ENCODE data around the gene MARF1. TPM values are rescaled to one million over a fixed set of nuclear protein-coding genes. Genes with fewer than 3 reads are reported as not detected.
A peak's percentile ranks its signal among the peaks of the same experiment; 100 is the strongest.

MARF1 gene
- total and polyA plus RNA-seq, 9 of the 15 experiments (the other 6 are each of a cell fraction or from before 2014, with no cell fraction given), result 4.7 to 33.2 (median 11.7) TPM

DNA sequence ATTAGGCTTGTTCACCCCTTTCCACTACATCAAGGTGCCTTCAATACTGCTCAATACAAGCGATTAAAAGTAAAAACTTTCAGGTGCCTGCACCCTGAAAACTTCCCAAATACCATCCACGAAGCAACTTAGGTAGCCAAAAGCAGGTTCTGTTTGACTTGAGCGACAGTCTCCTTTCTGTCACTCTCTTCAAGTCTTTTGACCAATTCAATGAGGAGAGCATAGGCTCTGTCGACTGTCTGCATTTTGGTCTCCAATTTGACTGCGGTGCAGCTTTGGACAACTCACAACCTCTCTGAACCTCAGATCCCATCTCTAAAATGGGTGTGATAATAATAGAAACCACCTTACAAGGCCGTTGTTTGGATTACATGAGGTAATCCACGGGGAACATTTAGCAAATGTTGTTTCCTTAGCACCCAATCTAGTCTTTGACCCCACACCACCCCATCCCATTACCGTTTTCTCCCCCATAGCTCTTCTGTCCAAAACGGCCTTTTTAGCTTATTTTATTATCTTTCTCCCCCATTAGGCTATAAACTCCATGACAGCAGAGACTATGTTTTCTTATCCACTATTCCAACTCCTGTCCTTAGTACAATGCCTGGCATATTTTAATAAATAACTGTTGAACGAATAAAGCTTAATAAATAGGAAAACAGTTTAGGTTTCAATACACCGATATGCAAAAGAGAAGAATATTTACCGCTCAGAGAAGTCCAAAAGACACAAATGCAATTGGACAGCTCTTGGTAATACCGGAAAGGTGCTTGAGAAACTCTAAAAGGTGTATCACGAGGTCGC is 999 bp downstream of the MARF1 start (continued):
- TF ChIP-seq SMARCB1 (IDR thresholded peaks at IDR 0.05; ENCODE audit: insufficient read length, low read depth) (no peak), STAT5B (CRISPR knock-in tag; IDR thresholded peaks at IDR 0.05) (no peak), ATF2 (CRISPR knock-in tag; IDR thresholded peaks at IDR 0.05) (no peak), NR1H2 (CRISPR knock-in tag; IDR thresholded peaks at IDR 0.05) (no peak), ZNF165 (CRISPR knock-in tag; IDR thresholded peaks at IDR 0.05; ENCODE audit: borderline replicate concordance) (no peak), BRD4 (IDR thresholded peaks at IDR 0.05) (peak; percentile 40), SRSF3 (IDR thresholded peaks at IDR 0.05; ENCODE audit: insufficient read depth, low read length) (no peak)
- TF ChIP-seq, protein P1, sequence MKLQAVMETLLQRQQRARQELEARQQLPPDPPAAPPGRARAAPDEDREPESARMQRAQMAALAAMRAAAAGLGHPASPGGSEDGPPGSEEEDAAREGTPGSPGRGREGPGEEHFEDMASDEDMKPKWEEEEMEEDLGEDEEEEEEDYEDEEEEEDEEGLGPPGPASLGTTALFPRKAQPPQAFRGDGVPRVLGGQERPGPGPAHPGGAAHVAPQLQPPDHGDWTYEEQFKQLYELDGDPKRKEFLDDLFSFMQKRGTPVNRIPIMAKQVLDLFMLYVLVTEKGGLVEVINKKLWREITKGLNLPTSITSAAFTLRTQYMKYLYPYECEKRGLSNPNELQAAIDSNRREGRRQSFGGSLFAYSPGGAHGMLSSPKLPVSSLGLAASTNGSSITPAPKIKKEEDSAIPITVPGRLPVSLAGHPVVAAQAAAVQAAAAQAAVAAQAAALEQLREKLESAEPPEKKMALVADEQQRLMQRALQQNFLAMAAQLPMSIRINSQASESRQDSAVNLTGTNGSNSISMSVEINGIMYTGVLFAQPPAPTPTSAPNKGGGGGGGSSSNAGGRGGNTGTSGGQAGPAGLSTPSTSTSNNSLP (IDR thresholded peaks at IDR 0.05; ENCODE audit: borderline replicate concordance, low read depth, low read length), result no peak
- TF ChIP-seq, protein P2, sequence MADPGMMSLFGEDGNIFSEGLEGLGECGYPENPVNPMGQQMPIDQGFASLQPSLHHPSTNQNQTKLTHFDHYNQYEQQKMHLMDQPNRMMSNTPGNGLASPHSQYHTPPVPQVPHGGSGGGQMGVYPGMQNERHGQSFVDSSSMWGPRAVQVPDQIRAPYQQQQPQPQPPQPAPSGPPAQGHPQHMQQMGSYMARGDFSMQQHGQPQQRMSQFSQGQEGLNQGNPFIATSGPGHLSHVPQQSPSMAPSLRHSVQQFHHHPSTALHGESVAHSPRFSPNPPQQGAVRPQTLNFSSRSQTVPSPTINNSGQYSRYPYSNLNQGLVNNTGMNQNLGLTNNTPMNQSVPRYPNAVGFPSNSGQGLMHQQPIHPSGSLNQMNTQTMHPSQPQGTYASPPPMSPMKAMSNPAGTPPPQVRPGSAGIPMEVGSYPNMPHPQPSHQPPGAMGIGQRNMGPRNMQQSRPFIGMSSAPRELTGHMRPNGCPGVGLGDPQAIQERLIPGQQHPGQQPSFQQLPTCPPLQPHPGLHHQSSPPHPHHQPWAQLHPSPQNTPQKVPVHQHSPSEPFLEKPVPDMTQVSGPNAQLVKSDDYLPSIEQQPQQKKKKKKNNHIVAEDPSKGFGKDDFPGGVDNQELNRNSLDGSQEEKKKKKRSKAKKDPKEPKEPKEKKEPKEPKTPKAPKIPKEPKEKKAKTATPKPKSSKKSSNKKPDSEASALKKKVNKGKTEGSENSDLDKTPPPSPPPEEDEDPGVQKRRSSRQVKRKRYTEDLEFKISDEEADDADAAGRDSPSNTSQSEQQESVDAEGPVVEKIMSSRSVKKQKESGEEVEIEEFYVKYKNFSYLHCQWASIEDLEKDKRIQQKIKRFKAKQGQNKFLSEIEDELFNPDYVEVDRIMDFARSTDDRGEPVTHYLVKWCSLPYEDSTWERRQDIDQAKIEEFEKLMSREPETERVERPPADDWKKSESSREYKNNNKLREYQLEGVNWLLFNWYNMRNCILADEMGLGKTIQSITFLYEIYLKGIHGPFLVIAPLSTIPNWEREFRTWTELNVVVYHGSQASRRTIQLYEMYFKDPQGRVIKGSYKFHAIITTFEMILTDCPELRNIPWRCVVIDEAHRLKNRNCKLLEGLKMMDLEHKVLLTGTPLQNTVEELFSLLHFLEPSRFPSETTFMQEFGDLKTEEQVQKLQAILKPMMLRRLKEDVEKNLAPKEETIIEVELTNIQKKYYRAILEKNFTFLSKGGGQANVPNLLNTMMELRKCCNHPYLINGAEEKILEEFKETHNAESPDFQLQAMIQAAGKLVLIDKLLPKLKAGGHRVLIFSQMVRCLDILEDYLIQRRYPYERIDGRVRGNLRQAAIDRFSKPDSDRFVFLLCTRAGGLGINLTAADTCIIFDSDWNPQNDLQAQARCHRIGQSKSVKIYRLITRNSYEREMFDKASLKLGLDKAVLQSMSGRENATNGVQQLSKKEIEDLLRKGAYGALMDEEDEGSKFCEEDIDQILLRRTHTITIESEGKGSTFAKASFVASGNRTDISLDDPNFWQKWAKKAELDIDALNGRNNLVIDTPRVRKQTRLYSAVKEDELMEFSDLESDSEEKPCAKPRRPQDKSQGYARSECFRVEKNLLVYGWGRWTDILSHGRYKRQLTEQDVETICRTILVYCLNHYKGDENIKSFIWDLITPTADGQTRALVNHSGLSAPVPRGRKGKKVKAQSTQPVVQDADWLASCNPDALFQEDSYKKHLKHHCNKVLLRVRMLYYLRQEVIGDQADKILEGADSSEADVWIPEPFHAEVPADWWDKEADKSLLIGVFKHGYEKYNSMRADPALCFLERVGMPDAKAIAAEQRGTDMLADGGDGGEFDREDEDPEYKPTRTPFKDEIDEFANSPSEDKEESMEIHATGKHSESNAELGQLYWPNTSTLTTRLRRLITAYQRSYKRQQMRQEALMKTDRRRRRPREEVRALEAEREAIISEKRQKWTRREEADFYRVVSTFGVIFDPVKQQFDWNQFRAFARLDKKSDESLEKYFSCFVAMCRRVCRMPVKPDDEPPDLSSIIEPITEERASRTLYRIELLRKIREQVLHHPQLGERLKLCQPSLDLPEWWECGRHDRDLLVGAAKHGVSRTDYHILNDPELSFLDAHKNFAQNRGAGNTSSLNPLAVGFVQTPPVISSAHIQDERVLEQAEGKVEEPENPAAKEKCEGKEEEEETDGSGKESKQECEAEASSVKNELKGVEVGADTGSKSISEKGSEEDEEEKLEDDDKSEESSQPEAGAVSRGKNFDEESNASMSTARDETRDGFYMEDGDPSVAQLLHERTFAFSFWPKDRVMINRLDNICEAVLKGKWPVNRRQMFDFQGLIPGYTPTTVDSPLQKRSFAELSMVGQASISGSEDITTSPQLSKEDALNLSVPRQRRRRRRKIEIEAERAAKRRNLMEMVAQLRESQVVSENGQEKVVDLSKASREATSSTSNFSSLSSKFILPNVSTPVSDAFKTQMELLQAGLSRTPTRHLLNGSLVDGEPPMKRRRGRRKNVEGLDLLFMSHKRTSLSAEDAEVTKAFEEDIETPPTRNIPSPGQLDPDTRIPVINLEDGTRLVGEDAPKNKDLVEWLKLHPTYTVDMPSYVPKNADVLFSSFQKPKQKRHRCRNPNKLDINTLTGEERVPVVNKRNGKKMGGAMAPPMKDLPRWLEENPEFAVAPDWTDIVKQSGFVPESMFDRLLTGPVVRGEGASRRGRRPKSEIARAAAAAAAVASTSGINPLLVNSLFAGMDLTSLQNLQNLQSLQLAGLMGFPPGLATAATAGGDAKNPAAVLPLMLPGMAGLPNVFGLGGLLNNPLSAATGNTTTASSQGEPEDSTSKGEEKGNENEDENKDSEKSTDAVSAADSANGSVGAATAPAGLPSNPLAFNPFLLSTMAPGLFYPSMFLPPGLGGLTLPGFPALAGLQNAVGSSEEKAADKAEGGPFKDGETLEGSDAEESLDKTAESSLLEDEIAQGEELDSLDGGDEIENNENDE (IDR thresholded peaks at IDR 0.05; ENCODE audit: low read depth, low read length), result no peak
- TF ChIP-seq, protein P3, sequence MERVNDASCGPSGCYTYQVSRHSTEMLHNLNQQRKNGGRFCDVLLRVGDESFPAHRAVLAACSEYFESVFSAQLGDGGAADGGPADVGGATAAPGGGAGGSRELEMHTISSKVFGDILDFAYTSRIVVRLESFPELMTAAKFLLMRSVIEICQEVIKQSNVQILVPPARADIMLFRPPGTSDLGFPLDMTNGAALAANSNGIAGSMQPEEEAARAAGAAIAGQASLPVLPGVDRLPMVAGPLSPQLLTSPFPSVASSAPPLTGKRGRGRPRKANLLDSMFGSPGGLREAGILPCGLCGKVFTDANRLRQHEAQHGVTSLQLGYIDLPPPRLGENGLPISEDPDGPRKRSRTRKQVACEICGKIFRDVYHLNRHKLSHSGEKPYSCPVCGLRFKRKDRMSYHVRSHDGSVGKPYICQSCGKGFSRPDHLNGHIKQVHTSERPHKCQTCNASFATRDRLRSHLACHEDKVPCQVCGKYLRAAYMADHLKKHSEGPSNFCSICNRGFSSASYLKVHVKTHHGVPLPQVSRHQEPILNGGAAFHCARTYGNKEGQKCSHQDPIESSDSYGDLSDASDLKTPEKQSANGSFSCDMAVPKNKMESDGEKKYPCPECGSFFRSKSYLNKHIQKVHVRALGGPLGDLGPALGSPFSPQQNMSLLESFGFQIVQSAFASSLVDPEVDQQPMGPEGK (CRISPR knock-in tag; IDR thresholded peaks at IDR 0.05; ENCODE audit: borderline replicate concordance), result 0 out of 2 replicates have a peak, but pooled peaks have one; percentile 22
